Mucosa of gallbladder (tissue), 1 donor: ENCODE results near the gene ATG7. TPM values are rescaled to one million over a fixed set of nuclear protein-coding genes. Genes with fewer than 3 reads are reported as not detected.
"Not testable (repeated sequence)": the region's sequence is repeated elsewhere in the genome, so short reads cannot be mapped to it uniquely, and the experiment has no call there.

Experiments
- DNase-seq: peaks from one replicate; pipeline ENCODE4 v3.0.0-alpha.2; 2020; ENCODE audit warnings: low spot score
- total RNA-seq: library from RNA; stranded (reverse); gene quantifications from one replicate; pipeline ENCODE4 v1.2.1, GENCODE V29; 2021
- donor health status: DM: no; HTN: no; CAD: no.

Gene ATG7
- total RNA-seq, 1 donor from 2014 or later, result 32.0 TPM

DNA sequence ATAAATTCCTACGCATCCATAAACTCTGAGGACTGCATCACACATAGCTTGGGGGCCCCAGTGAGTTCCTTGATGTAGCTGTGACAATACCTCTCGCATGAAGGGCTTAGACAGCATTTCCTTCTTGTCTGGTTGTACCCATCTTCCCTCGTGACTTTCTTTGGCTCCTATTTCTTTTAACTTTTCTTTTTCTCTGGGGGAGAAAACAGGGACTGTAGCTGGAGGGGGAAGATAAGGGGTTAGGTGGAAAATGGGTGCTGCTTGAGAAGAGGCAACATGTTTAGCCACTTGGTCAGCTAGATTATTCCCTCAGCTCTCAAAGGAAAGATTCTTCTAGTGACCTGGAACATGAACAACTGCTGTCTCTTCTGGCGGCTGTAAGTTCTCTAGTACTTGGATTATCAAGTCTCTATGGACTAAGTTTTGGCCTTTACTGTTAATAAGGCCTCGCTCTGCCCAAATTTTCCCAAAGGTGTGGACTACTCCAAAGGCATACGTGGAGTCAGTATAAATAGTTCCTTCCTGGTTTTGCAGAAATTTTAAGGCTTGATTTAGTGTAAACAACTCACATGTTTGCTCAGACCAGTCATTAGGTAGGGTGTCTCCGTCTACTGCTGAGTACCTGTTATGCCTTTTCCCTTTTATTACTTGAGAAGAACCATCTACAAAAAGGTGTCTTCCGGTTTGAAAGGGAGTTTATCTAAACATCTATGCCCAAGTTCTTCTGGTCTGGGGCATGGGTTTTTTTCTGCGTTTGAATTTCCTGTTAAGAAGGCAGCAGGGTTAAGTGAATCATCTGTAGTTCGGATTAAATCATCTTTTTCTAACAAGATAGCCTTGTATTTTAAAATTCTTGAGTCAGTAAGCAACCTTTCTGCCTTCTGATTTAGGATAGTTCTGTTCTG is 21.0 kb upstream of the ATG7 start:
- DNase-seq, result no peak

GRCh38 chr3:11251807-11252176 is 20.4 kb upstream of the ATG7 start:
- no peak for DNase-seq

- no peak for DNase-seq
These were observed 17.3 kb upstream of the ATG7 start for GRCh38 chr3:11254876-11255275.

DNA sequence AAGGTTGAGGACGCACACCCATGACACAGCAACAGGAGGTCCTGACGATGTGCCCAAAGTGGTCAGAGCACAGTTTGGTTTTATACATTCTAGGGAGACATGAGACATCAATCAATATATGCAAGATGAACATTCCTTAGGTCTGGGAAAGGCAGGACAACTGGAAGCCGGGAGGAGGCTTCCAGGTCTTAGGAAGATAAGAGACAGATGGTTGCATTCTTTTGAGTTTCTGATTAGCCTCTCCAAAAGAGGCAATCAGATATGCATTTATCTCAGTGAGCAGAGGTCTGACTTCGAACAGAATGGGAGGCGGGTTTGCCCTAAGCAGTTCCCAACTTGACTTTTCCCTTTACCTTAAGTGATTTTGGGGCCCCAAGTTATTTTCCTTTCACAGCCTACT is 16.7 kb upstream of the ATG7 start:
- DNase-seq, result not testable (repeated sequence)

DNA sequence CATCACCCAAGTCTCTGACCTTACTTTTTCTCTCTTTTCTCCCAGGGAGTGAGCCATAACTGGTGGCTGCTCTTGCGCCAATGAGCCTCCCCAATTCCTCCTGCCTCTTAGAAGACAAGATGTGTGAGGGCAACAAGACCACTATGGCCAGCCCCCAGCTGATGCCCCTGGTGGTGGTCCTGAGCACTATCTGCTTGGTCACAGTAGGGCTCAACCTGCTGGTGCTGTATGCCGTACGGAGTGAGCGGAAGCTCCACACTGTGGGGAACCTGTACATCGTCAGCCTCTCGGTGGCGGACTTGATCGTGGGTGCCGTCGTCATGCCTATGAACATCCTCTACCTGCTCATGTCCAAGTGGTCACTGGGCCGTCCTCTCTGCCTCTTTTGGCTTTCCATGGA is 13.2 kb upstream of the ATG7 start:
- no peak for DNase-seq

DNA sequence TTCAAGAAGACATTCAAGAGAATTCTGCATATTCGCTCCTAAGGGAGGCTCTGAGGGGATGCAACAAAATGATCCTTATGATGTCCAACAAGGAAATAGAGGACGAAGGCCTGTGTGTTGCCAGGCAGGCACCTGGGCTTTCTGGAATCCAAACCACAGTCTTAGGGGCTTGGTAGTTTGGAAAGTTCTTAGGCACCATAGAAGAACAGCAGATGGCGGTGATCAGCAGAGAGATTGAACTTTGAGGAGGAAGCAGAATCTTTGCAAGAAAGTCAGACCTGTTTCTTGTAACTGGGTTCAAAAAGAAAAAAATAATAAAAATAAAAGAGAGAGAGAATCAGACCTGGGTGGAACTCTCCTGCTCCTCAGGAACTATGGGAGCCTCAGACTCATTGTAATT is 11.7 kb upstream of the ATG7 start:
- no peak for DNase-seq

- DNase-seq, result no peak
These were observed 3.2 kb upstream of the ATG7 start for GRCh38 chr3:11269007-11269406.

DNA sequence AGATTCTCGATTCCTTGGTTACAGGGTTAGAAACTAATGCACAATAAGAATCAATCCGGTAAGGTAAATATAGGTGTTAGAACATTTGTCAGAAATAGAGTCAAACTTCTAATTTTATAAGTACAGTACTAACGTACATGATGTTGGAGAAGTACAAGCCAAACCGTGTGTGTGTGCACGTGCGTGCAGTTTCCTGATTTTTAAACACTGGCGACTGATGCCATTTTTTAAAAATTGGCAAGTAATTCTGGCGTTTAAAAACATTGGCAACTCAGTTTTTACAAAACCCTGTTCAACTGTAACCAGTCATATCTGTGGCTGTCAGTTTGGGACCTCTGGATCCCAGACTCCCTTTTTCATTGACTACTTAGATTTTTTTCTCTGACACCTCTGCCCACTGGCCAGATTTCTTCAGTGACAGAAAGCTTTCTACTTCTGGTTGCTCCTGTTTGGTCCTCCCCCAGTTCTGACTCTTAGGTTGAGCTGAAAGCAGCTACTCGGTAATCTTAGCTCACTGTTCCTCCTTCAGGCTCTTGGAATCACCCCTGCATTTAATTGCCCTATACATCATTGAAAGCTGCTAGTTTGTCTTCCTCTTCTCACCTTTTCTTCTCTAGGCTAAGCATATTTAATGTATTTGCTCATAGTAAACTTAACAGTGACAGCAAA is 843 bp downstream of the ATG7 start:
- no peak for DNase-seq

DNA sequence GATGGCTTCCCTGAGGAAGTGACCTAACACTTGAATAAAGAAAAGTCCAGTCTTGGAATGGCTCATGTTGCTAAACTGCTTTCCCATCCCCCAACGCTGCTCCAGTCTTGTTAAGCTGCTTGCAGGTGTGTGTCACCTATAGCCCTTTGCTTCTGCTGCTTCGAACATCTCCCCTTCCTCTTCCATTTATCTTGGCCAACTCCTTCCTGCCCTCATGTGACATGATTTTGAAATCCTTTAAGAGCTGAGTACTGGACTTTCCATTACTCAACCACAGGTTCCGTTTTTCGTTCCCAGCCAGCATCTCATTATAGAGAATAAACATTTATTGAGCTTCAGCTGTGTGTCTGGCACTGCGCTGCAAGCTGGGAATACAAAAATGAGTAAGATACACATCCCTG is 1.7 kb downstream of the ATG7 start:
- no peak for DNase-seq

DNA sequence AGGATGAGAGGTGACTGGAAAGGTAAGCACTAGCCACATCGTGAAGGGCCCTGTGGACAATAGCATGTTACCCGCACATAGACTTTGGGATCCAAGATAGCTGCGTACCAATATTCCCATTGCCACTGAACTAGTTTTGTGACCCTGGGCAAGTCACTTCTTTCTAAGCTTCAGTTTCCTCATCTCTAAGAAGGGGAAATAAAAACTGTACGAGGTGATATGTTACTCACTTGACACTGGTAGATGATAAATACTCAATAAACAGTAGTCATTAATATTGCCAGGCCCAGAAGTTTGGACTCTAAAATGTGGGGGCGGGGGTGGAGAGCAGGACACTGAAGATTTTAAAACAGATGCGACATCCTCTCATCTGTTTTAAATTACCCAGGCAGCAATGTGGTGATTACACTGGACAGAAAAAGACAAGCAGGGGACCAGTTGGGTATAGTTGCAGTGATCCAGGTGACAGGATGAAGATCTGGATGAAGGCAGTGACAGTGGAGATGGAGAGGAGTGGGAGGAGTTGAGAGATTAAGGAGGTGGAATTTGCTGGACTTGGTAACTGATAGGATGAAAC is 2.5 kb downstream of the ATG7 start:
- no peak for DNase-seq

GRCh38 chr3:11275926-11276325 is 3.7 kb downstream of the ATG7 start:
- DNase-seq, result no peak

DNA sequence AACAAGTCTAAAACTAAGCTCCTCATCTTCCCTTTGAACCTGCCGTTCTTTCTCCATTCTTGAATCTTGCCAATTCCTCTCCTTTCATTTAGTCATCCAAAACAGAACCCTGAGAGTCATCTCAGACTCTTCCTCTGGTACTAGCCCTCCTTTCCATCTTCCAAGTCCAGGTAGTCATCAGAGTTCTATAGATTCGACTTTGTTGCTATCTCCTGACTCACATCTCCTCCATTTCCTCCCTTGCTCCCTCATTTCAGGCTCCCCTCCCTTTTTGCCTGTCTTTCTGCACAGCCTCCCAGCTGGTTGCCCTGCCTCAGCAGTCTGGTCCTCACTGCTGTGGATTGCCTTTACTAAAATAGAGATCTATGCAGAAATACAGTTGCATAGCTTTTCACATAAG is 4.7 kb downstream of the ATG7 start:
- no peak for DNase-seq

GRCh38 chr3:11282250-11283138 is 10.3 kb downstream of the ATG7 start:
- DNase-seq, result peak; percentile 55

DNA sequence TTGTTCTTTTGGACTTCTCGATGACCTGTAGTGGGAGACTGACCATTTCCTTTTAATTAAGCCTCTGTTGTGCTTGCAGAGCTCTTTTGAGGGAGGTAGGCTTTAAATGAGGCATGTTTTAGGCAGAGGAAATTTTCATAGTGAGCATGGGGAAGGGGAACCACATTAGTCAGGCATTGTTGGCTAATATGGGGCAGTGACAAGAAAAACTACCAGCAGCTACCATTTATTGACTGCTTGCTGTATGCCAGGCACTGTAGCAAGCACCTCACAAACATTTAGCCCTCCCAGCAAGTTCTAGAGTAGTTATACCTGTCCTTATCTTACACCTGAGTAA is 10.9 kb downstream of the ATG7 start:
- DNase-seq, result no peak

DNA sequence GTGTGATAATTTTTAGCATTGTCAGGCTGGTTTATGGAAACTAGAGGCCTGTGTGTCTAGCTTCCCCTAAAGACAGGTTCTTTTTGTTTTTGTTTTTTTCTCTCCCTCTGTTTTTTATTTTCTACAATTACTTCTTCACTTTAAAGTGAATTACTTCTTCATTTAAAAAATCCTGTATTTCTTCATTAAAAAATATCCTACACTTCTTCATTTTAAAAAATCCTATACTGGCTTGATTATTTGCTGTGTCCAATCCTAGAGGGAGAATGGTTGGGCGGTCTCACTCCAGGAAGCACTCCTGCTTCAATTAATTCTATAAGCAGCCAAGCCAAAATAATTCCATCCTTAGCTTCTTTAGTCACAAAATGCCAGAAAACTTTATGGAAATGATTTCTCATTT is 11.8 kb downstream of the ATG7 start:
- DNase-seq, result no peak

DNA sequence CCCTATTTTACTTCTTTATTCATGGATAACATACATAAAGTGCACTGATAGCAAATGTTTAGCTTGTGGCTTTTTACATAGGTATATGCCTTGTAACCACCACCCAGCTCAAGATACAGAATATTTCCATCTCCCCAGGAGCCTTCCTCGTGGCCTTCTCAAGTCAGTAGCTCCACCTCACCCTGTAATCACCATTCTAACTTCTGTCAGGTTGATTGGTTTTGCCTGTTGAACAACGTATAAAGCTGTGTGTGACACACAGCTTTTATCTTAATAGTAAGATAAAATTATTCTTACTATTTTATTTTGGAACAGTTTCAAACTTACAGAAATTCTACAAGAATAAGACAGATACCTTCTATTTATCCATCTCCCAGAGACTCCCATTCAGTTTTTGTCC is 13.3 kb downstream of the ATG7 start:
- DNase-seq, result no peak

- DNase-seq, result no peak
These were observed 15.2 kb downstream of the ATG7 start for GRCh38 chr3:11287404-11287803.

DNA sequence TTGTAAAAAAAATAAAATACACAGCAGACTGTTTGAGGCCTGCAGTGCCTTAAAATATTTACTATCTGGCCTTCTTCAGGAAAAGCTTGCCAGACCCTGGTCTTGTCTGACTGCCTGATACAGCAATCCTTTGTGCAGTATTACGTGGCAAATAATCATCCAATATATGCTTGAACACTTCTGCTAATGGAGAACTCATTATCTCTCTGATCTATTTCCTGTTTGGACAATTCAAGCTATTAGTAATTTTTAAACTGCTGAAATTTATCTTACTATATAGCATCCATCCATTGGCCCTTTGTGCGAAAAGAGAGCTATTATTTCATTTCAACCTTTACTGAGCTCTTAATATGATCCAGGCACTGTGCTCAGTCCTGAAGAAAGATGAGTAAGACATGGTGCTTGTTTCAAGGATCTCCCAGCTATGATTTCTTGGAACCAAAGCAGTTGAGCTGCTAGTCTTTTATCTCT is 15.9 kb downstream of the ATG7 start:
- DNase-seq, result no peak

- no peak for DNase-seq
These were observed 16.8 kb downstream of the ATG7 start for GRCh38 chr3:11288786-11289637.

GRCh38 chr3:11289864-11290263 is 17.7 kb downstream of the ATG7 start:
- no peak for DNase-seq
